Measurements from ENCODE around the gene COLQ. TPM values are rescaled to one million over a fixed set of nuclear protein-coding genes. Genes with fewer than 3 reads are reported as not detected.

Gene COLQ
- total RNA-seq, 6 experiments from 2014 or later = 0.17 to 0.54 (median 0.29) TPM

- no peak for DNase-seq
- no peaks in the 10 kb centered on the region for H3K4me1 Mint-ChIP-seq (ENCODE audit: low read depth)
- H3K9me3 Mint-ChIP-seq = no peaks in the 10 kb centered on the region
- no peaks in the 10 kb centered on the region for H3K36me3 Mint-ChIP-seq (ENCODE audit: low read depth)
- H3K27ac Mint-ChIP-seq = no peak overlapping the region
- H3K27me3 Mint-ChIP-seq (ENCODE audit: insufficient read depth) = peaks cover 19% of the 10 kb centered on the region
- no peak for TF ChIP-seq CTCF (IDR thresholded peaks at IDR 0.05)
- no peak overlapping the region for H3K4me3 Mint-ChIP-seq
Observed at GRCh38 chr3:15505479-15506165, 15.9 kb downstream of the COLQ start.

GRCh38 chr3:15502616-15503015 is 18.9 kb downstream of the COLQ start:
- no peaks in the 10 kb centered on the region for H3K9me3 Mint-ChIP-seq
- peaks cover 29% of the 10 kb centered on the region for H3K27me3 Mint-ChIP-seq (ENCODE audit: insufficient read depth)
- H3K36me3 Mint-ChIP-seq (ENCODE audit: low read depth) = no peaks in the 10 kb centered on the region
- peaks cover 5% of the 10 kb centered on the region; the same call in 1 of the 2 replicates for H3K4me1 Mint-ChIP-seq (ENCODE audit: low read depth)
- H3K4me3 Mint-ChIP-seq = no peak overlapping the region
- DNase-seq = no peak
- TF ChIP-seq CTCF (IDR thresholded peaks at IDR 0.05) = no peak
- no peak overlapping the region for H3K27ac Mint-ChIP-seq

GRCh38 chr3:15501126-15501525 is 20.4 kb downstream of the COLQ start:
- no peak for DNase-seq
- Mint-ChIP-seq H3K27me3 (ENCODE audit: insufficient read depth) (peaks cover 29% of the 10 kb centered on the region), H3K4me1 (ENCODE audit: low read depth) (peaks cover 5% of the 10 kb centered on the region; the same call in 1 of the 2 replicates), H3K27ac (no peak overlapping the region), H3K36me3 (ENCODE audit: low read depth) (no peaks in the 10 kb centered on the region), H3K4me3 (no peak overlapping the region), H3K9me3 (no peaks in the 10 kb centered on the region)
- no peak for TF ChIP-seq CTCF (IDR thresholded peaks at IDR 0.05)

- Mint-ChIP-seq H3K36me3 (ENCODE audit: low read depth) (no peaks in the 10 kb centered on the region), H3K27ac (no peak overlapping the region), H3K9me3 (no peaks in the 10 kb centered on the region), H3K4me1 (ENCODE audit: low read depth) (peaks cover 5% of the 10 kb centered on the region; the same call in 1 of the 2 replicates), H3K4me3 (no peak overlapping the region), H3K27me3 (ENCODE audit: insufficient read depth) (peaks cover 29% of the 10 kb centered on the region)
- no peak for TF ChIP-seq CTCF (IDR thresholded peaks at IDR 0.05)
- DNase-seq = no peak
Observed at GRCh38 chr3:15500107-15500724, 21.3 kb downstream of the COLQ start.

GRCh38 chr3:15499536-15499935 is 22.0 kb downstream of the COLQ start:
- Mint-ChIP-seq H3K4me1 (ENCODE audit: low read depth) (peaks cover 5% of the 10 kb centered on the region; the same call in 1 of the 2 replicates), H3K27ac (no peak overlapping the region), H3K4me3 (no peak overlapping the region), H3K27me3 (ENCODE audit: insufficient read depth) (peaks cover 31% of the 10 kb centered on the region), H3K36me3 (ENCODE audit: low read depth) (no peaks in the 10 kb centered on the region), H3K9me3 (no peaks in the 10 kb centered on the region)
- TF ChIP-seq CTCF (IDR thresholded peaks at IDR 0.05) = no peak
- DNase-seq = no peak
